GDM1 (cell line): ENCODE data around the gene TLE2.

Source experiments
- DNase-seq: peaks from one replicate; lab custom pipeline; 2025; lab: John Stamatoyannopoulos, UW

Gene TLE2

GRCh38 chr19:2949939-2950285 is 79.2 kb downstream of the TLE2 start:
- no peak for DNase-seq
